K562 (cell line): ENCODE results near the gene BAD. TPM values are rescaled to one million over a fixed set of nuclear protein-coding genes. Genes with fewer than 3 reads are reported as not detected.
A peak's percentile ranks its signal among the peaks of the same experiment; 100 is the strongest.

Source experiments
- ATAC-seq: fragments of 200-7000 bp; cut with Tn5 transposase; 3 replicates; pipeline ENCODE4 v1.9.1; 2020; ENCODE audit warnings: moderate library complexity
- BruUV-seq: library from RNA; stranded (reverse); fragments of 400-500 nt; replicated peaks from 2 replicates; lab custom pipeline; 2021; lab: Mats Ljungman, UMichigan
- CTCF ChIA-PET: fragments of 300-600 bp; formaldehyde crosslinking; extraction: SDS; loops from one replicate; lab custom pipeline; 2021; ENCODE audit warnings: low intra/inter-chr PET ratio; lab: Yijun Ruan, JAX
- POLR2A ChIA-PET: fragments of 300-600, 350-650 bp; sonication (Branson Sonifier 250); formaldehyde crosslinking; extraction: SDS; loops from one replicate; lab custom pipeline; 2021; ENCODE audit warnings: antibody characterized with exemption, inconsistent platforms; lab: Yijun Ruan, JAX
- DNase-seq, 4 experiments: peaks; one replicate each; pipeline versions ENCODE4 v3.0.0 to v3.0.0-alpha.2; 2011 to 2018; ENCODE audit warnings: low spot score in 3 of 4, mixed read lengths in 3 of 4; ENCODE audit errors: extremely low read depth in 1 of 4
- FAIRE-seq: peaks from 2 replicates; lab custom pipeline; 2011; peaks lifted over from hg19 to GRCh38; lab: Jason Lieb, UNC
- H2AFZ ChIP-seq: 2 replicates; pipeline ENCODE4 v1.6.0; 2011; ENCODE audit warnings: low read depth, low read length, control low read depth, inconsistent platforms
- H3K27ac ChIP-seq: fragments of 200-600 bp; 3 replicates; pipeline ENCODE4 v1.8.0; 2011; ENCODE audit warnings: low read depth, mild to moderate bottlenecking, control low read depth, inconsistent platforms, low read length, moderate library complexity, mixed read lengths; ENCODE audit errors: extremely low read depth
- H3K27me3 ChIP-seq, 2 experiments: fragments of 300-600 bp in 1 of 2; 2 replicates in 1 of 2; 3 replicates in 1 of 2; pipeline versions ENCODE4 v1.6.0 to v1.8.0; 2011; ENCODE audit warnings: inconsistent platforms in 2 of 2, low read length in 2 of 2, mild to moderate bottlenecking in 1 of 2, mixed read lengths in 1 of 2, moderate library complexity in 1 of 2; ENCODE audit not compliant: control insufficient read depth in 2 of 2, insufficient read depth in 2 of 2
- H3K36me3 ChIP-seq: fragments of 300-600 bp; 3 replicates; pipeline ENCODE4 v1.8.0; 2011; ENCODE audit warnings: mild to moderate bottlenecking, low read length, inconsistent platforms; ENCODE audit not compliant: control insufficient read depth, insufficient read depth
- H3K4me1 ChIP-seq, 2 experiments: fragments of 200-600 bp in 1 of 2; replicated peaks in 1 of 2; 2 replicates in 1 of 2; 3 replicates in 1 of 2; pipeline versions ENCODE4 v1.5.1 to v1.8.0; 2011; ENCODE audit warnings: inconsistent platforms in 2 of 2, low read length in 2 of 2, mild to moderate bottlenecking in 1 of 2, mixed read lengths in 1 of 2, moderate library complexity in 1 of 2; ENCODE audit not compliant: control insufficient read depth in 2 of 2, insufficient read depth in 2 of 2
- H3K4me2 ChIP-seq: 2 replicates; pipeline ENCODE4 v1.6.1; 2011; ENCODE audit warnings: low read length, control low read depth, inconsistent platforms, mixed read lengths; ENCODE audit not compliant: insufficient read depth
- H3K4me3 ChIP-seq: fragments of 200-600 bp; sonication (generic), shearing (Covaris generic); 2 replicates; pipeline ENCODE4 v1.5.1; 2016; ENCODE audit warnings: control low read depth, inconsistent platforms
- H3K79me2 ChIP-seq: fragments of 200-600 bp; 3 replicates; pipeline ENCODE4 v1.8.0; 2011; ENCODE audit warnings: low read length, inconsistent platforms; ENCODE audit not compliant: control insufficient read depth, insufficient read depth
- H3K9ac ChIP-seq, 2 experiments: 2 replicates each; pipeline versions ENCODE4 v1.6.0 to v1.6.1; 2011; ENCODE audit warnings: low read depth in 2 of 2, low read length in 2 of 2, control low read depth in 1 of 2, inconsistent platforms in 1 of 2, mild to moderate bottlenecking in 1 of 2, mixed read lengths in 1 of 2; ENCODE audit not compliant: insufficient read depth in 1 of 2
- H3K9me1 ChIP-seq: one replicate; pipeline ENCODE4 v1.6.0; 2011; ENCODE audit warnings: inconsistent platforms, mild to moderate bottlenecking, low read length, moderate library complexity; ENCODE audit not compliant: control insufficient read depth, insufficient read depth
- H3K9me3 ChIP-seq: replicated peaks from 2 replicates; pipeline ENCODE4 v1.5.1; 2011; ENCODE audit warnings: low read depth, low read length, inconsistent platforms; ENCODE audit not compliant: control insufficient read depth, insufficient read depth
- H4K20me1 ChIP-seq: replicated peaks from 2 replicates; pipeline ENCODE4 v1.6.1; 2011; ENCODE audit warnings: low read length, inconsistent platforms, mixed read lengths; ENCODE audit not compliant: control insufficient read depth, insufficient read depth
- NR3C1 ChIP-seq: sonication (generic); formaldehyde crosslinking; IDR thresholded peaks from 2 replicates; pipeline ENCODE4 v1.8.1; 2022; ENCODE audit warnings: missing genetic modification reagents
- POLR2G ChIP-seq: fragments of 200-400 bp; formaldehyde crosslinking; IDR thresholded peaks from 2 replicates; pipeline ENCODE4 v1.6.1; 2017; ENCODE audit warnings: low read depth, mild to moderate bottlenecking, antibody characterized with exemption, low read length, moderate library complexity
- RFX1 ChIP-seq: fragments of 450-650 bp; IDR thresholded peaks from 2 replicates; pipeline ENCODE4 v1.6.1; 2016; ENCODE audit warnings: mild to moderate bottlenecking, moderate library complexity
- ZNF408 ChIP-seq: fragments of 250-450 bp; sonication (Bioruptor Pico); IDR thresholded peaks from 2 replicates; pipeline ENCODE4 v1.4.0; 2020; ENCODE audit warnings: low read depth, mild to moderate bottlenecking, moderate library complexity
- WGBS: fragments of 100-300 bp; shearing (Covaris generic); methylation state at CpG from one replicate; pipeline ENCODE4 v1.1.6; 2016; ENCODE audit warnings: low coverage, mixed read lengths; ENCODE audit not compliant: insufficient coverage; ENCODE audit errors: missing lambda C conversion rate; 5-methylcytosine and 5-hydroxymethylcytosine counted together
- in situ Hi-C: fragments of 300-500 bp; cut with MboI; formaldehyde crosslinking; loops from 4 replicates; pipeline ENCODE4 v1.15.0; 2018; ENCODE audit warnings: inconsistent platforms, mixed read lengths
- intact Hi-C: fragments of 100-400 bp; cut with micrococcal nuclease; formaldehyde crosslinking; loops from 2 replicates; pipeline ENCODE4 v1.14.2; 2022
- polyA plus RNA-seq, 8 experiments: library from polyadenylated mRNA; depleted of rRNA in 4 of 8; stranded (reverse) in 5 of 8; unstranded in 3 of 8; fragments of >200 nt; fragmentation: Nextera tagmentation in 2 of 8; fragmentation: Illumina TruSeq in 1 of 8; extraction: Ambion mirVana in 2 of 8; extraction: Trizol in 1 of 8; gene quantifications; 2 replicates each; pipeline versions ENCODE4 v1.2.1 to v1.2.3, GENCODE V29; 2011 to 2014; ENCODE audit warnings: inconsistent platforms in 1 of 8, missing spikeins in 1 of 8
- total RNA-seq, 7 experiments: library from RNA; depleted of rRNA in 6 of 7; stranded (reverse); fragments of >200 nt in 6 of 7; fragmentation: Illumina TruSeq in 2 of 7; extraction: Trizol in 2 of 7; gene quantifications; 2 replicates each; pipeline versions ENCODE4 v1.2.1 to v1.2.3, GENCODE V29; 2011 to 2021; ENCODE audit warnings: low replicate concordance in 1 of 7
- TF ChIP-seq, protein P1 (sequence below): fragments of 200-800 bp; sonication (Bioruptor generic); IDR thresholded peaks from 2 replicates; pipeline ENCODE4 v1.6.1; 2017; ENCODE audit warnings: missing genetic modification characterization, missing compliant biosample characterization
- TF ChIP-seq, protein P2 (sequence below), 2 experiments: IDR thresholded peaks; 2 replicates each; pipeline ENCODE4 v1.6.1; 2011; ENCODE audit warnings: borderline replicate concordance in 1 of 2, control low read depth in 1 of 2, low read depth in 1 of 2, low read length in 1 of 2, mild to moderate bottlenecking in 1 of 2, mixed read lengths in 1 of 2, moderate library complexity in 1 of 2; ENCODE audit not compliant: insufficient read depth in 1 of 2, insufficient read length in 1 of 2, poor library complexity in 1 of 2, severe bottlenecking in 1 of 2; ENCODE audit errors: extremely low read depth in 1 of 2
- TF ChIP-seq, protein P3 (sequence below), 3 experiments: fragments of 200-800 bp in 1 of 3; sonication (Bioruptor generic) in 1 of 3; sonication (generic) in 1 of 3; formaldehyde crosslinking in 1 of 3; IDR thresholded peaks; 2 replicates each; pipeline versions ENCODE4 v1.6.1 to v1.8.0; 2016 to 2022; ENCODE audit warnings: mild to moderate bottlenecking in 2 of 3, missing compliant biosample characterization in 2 of 3, missing genetic modification characterization in 2 of 3, missing genetic modification reagents in 1 of 3
- TF ChIP-seq, protein P4 (sequence below), 2 experiments: fragments of 250-450 bp in 1 of 2; fragments of 450-650 bp in 1 of 2; sonication (Bioruptor Pico) in 1 of 2; IDR thresholded peaks; 2 replicates each; pipeline versions ENCODE4 v1.6.1 to v1.8.0; 2016 to 2021; ENCODE audit warnings: mild to moderate bottlenecking in 2 of 2, moderate library complexity in 2 of 2, missing compliant biosample characterization in 1 of 2, missing genetic modification characterization in 1 of 2
- TF ChIP-seq, protein P5 (sequence below): fragments of 450-650 bp; IDR thresholded peaks from 2 replicates; pipeline ENCODE4 v1.6.1; 2018; ENCODE audit not compliant: partially characterized antibody

Gene BAD
- total and polyA plus RNA-seq, 9 of the 15 experiments (the other 6 are each of a cell fraction or from before 2014, with no cell fraction given), result 0.61 to 45.6 (median 11.8) TPM

DNA sequence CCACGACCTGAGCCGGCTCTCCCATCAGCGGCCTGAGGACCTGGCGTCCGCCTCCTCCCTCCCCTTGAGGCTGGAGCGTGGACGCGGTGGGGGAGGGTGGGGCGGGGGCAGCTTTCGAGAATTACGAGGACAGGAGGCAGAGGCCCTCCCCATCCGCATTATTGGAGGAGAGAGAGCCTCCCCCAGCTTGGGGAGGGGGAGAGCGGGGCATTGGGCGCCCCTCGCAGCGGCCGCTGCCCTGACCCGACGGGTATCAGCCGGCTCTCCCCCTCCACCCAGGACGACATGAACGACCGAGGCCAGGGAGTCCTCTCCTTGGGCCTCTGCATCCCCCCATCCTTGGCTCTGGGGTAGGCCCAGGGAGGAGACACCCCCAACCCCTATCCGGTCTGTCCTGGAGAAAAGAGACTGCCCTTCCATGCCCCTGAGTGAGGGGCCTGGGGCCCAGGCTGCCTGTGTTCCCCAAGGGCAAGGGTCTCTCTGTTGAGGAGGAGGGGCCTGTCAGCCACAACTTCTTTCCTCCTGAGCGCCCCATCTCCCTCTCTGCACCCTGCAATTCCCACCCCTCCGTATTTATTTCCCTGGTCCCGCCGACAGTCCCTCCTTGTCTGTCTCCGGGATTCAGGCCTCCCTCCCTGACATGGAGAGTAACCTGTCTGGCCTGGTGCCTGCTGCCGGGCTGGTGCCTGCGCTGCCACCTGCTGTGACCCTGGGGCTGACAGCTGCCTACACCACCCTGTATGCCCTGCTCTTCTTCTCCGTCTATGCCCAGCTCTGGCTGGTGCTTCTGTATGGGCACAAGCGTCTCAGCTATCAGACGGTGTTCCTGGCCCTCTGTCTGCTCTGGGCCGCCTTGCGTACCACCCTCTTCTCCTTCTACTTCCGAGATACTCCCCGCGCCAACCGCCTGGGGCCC, 1.7 kb upstream of the BAD start:
- no peak for FAIRE-seq
- POLR2A ChIA-PET, result interaction anchor here (0.6 to 5.1 kb wide), 3 partner anchors 8 to 16 kb away, joined by 3 to 54 read pairs (median 6); no protein-coding TSS in a partner anchor
- TF ChIP-seq, protein P1, sequence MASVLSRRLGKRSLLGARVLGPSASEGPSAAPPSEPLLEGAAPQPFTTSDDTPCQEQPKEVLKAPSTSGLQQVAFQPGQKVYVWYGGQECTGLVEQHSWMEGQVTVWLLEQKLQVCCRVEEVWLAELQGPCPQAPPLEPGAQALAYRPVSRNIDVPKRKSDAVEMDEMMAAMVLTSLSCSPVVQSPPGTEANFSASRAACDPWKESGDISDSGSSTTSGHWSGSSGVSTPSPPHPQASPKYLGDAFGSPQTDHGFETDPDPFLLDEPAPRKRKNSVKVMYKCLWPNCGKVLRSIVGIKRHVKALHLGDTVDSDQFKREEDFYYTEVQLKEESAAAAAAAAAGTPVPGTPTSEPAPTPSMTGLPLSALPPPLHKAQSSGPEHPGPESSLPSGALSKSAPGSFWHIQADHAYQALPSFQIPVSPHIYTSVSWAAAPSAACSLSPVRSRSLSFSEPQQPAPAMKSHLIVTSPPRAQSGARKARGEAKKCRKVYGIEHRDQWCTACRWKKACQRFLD (CRISPR knock-in tag), result no peak
- TF ChIP-seq NR3C1 (CRISPR knock-in tag) (0 out of 2 replicates have a peak, but pooled peaks have one; percentile 18), ZNF408 (CRISPR knock-in tag) (no peak), POLR2G (0 out of 2 replicates have a peak, but pooled peaks have one; percentile 26), RFX1 (no peak)
- TF ChIP-seq, protein P2, sequence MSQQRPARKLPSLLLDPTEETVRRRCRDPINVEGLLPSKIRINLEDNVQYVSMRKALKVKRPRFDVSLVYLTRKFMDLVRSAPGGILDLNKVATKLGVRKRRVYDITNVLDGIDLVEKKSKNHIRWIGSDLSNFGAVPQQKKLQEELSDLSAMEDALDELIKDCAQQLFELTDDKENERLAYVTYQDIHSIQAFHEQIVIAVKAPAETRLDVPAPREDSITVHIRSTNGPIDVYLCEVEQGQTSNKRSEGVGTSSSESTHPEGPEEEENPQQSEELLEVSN (IDR thresholded peaks at IDR 0.05; ENCODE audit: borderline replicate concordance in 1 of 2, extremely low read depth in 1 of 2, insufficient read depth in 1 of 2, insufficient read length in 1 of 2, low read depth in 1 of 2, low read length in 1 of 2, poor library complexity in 1 of 2, severe bottlenecking in 1 of 2), result peak in 1 of 2 experiments; percentile 1
- TF ChIP-seq, protein P3, sequence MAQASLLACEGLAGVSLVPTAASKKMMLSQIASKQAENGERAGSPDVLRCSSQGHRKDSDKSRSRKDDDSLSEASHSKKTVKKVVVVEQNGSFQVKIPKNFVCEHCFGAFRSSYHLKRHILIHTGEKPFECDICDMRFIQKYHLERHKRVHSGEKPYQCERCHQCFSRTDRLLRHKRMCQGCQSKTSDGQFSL (CRISPR knock-in tag; IDR thresholded peaks at IDR 0.05), result 0 out of 2 replicates have a peak, but pooled peaks have one; percentile 36
- TF ChIP-seq, protein P3 (tag; IDR thresholded peaks at IDR 0.05), result no peak
- TF ChIP-seq, protein P4, sequence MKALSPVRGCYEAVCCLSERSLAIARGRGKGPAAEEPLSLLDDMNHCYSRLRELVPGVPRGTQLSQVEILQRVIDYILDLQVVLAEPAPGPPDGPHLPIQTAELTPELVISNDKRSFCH (CRISPR knock-in tag; IDR thresholded peaks at IDR 0.05), result no peak
- TF ChIP-seq, protein P4 (tag; IDR thresholded peaks at IDR 0.05), result no peak
- TF ChIP-seq, protein P5, sequence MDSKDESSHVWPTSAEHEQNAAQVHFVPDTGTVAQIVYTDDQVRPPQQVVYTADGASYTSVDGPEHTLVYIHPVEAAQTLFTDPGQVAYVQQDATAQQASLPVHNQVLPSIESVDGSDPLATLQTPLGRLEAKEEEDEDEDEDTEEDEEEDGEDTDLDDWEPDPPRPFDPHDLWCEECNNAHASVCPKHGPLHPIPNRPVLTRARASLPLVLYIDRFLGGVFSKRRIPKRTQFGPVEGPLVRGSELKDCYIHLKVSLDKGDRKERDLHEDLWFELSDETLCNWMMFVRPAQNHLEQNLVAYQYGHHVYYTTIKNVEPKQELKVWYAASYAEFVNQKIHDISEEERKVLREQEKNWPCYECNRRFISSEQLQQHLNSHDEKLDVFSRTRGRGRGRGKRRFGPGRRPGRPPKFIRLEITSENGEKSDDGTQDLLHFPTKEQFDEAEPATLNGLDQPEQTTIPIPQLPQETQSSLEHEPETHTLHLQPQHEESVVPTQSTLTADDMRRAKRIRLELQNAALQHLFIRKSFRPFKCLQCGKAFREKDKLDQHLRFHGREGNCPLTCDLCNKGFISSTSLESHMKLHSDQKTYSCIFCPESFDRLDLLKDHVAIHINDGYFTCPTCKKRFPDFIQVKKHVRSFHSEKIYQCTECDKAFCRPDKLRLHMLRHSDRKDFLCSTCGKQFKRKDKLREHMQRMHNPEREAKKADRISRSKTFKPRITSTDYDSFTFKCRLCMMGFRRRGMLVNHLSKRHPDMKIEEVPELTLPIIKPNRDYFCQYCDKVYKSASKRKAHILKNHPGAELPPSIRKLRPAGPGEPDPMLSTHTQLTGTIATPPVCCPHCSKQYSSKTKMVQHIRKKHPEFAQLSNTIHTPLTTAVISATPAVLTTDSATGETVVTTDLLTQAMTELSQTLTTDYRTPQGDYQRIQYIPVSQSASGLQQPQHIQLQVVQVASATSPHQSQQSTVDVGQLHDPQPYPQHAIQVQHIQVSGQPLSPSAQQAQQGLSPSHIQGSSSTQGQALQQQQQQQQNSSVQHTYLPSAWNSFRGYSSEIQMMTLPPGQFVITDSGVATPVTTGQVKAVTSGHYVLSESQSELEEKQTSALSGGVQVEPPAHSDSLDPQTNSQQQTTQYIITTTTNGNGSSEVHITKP, result no peak

More for the DNA sequence above, 1.7 kb upstream of the BAD start:
- no peaks in the 10 kb centered on the region for H3K9me3 ChIP-seq
- H3K4me1 ChIP-seq, result peaks cover 7 to 47% of the 10 kb centered on the region in 2 experiments; a peak in 4 of 5 replicates
- peaks cover 0 to under 1% of the 10 kb centered on the region in 2 experiments; a peak in 1 of 5 replicates for H3K27me3 ChIP-seq
- peaks cover 4% of the 10 kb centered on the region; the same call in 1 of the 3 replicates for H3K36me3 ChIP-seq
- in situ Hi-C loops (no loop called here), intact Hi-C loops (no loop called here)
- peak overlapping the region; percentile 27 for H3K27ac ChIP-seq
- H3K9ac ChIP-seq, result peak overlapping the region; percentile 50 to 93; a peak in 3 of 4 replicates
- 67% methylated on average over 13 of the region's 40 CpGs for WGBS
- CTCF ChIA-PET, result no interaction called here
- ATAC-seq (no peak), DNase-seq (no peak)
- H3K4me2 ChIP-seq, result peak overlapping the region; percentile 80
- peak overlapping the region; percentile 91 for H3K4me3 ChIP-seq
- no peaks in the 10 kb centered on the region for H3K9me1 ChIP-seq
- peaks cover 12% of the 10 kb centered on the region; the same call in 1 of the 3 replicates for H3K79me2 ChIP-seq
- peak overlapping the region; percentile 93; the same call in 1 of the 2 replicates for H2AFZ ChIP-seq
- no peaks in the 10 kb centered on the region for H4K20me1 ChIP-seq
- BruUV-seq, result no TSS peak
